T-helper 17 cell (primary cell): ENCODE results near the gene MTARC2. TPM values are rescaled to one million over a fixed set of nuclear protein-coding genes. Genes with fewer than 3 reads are reported as not detected.
A peak's percentile ranks its signal among the peaks of the same experiment; 100 is the strongest.
"Not testable (repeated sequence)": the region's sequence is repeated elsewhere in the genome, so short reads cannot be mapped to it uniquely, and the experiment has no call there.

ENCODE experiments used
- ATAC-seq: fragments of 150-1000 bp; cut with Tn5 transposase; 2 replicates; pipeline ENCODE4 v1.10.0; 2021; ENCODE audit warnings: mild to moderate bottlenecking, moderate library complexity
- DNase-seq, 3 donors: peaks; one replicate each; pipeline versions ENCODE4 v3.0.0 to v3.0.0-alpha.2; 2020 to 2021
- H3K9me3 ChIP-seq: one replicate; pipeline ENCODE4 v1.7.0; 2013; ENCODE audit warnings: low read length, mild to moderate bottlenecking; ENCODE audit not compliant: control insufficient read depth, poor library complexity, severe bottlenecking
- H3K27ac Mint-ChIP-seq: one replicate; pipeline ENCODE4 v1.8.0; 2022; ENCODE audit warnings: mild to moderate bottlenecking, moderate library complexity, mixed read lengths
- H3K27me3 Mint-ChIP-seq: one replicate; pipeline ENCODE4 v1.8.0; 2022; ENCODE audit warnings: mixed read lengths
- H3K36me3 Mint-ChIP-seq: one replicate; pipeline ENCODE4 v1.8.0; 2022; ENCODE audit warnings: low read depth, mixed read lengths
- H3K4me1 Mint-ChIP-seq: one replicate; pipeline ENCODE4 v1.8.0; 2022; ENCODE audit warnings: mild to moderate bottlenecking, mixed read lengths
- H3K4me3 Mint-ChIP-seq: one replicate; pipeline ENCODE4 v1.8.0; 2022; ENCODE audit warnings: mild to moderate bottlenecking, moderate library complexity, mixed read lengths
- total RNA-seq, 4 donors: library from RNA in 2 of 4; stranded (reverse) in 2 of 4; gene quantifications; one replicate each; pipeline ENCODE4 v1.2.3 and lab custom pipeline; 2022 to 2026

MTARC2 gene
- total RNA-seq, 2 donors from 2014 or later: 0.72 TPM; not detected in 1

GRCh38 chr1:220711056-220711809, 36.9 kb upstream of the MTARC2 start:
- peak; percentile 62 for ATAC-seq
- Mint-ChIP-seq H3K4me1 (peaks cover 6% of the 10 kb centered on the region), H3K27me3 (peaks cover 5% of the 10 kb centered on the region), H3K36me3 (no peaks in the 10 kb centered on the region), H3K27ac (no peak overlapping the region), H3K4me3 (no peak overlapping the region)
- DNase-seq: no peak
- no peaks in the 10 kb centered on the region for H3K9me3 ChIP-seq

GRCh38 chr1:220715986-220716385, 32.1 kb upstream of the MTARC2 start:
- H3K9me3 ChIP-seq, DNase-seq, ATAC-seq, H3K4me3 Mint-ChIP-seq, H3K27ac Mint-ChIP-seq, H3K36me3 Mint-ChIP-seq, H3K4me1 Mint-ChIP-seq: not testable (repeated sequence)
- H3K27me3 Mint-ChIP-seq: peaks cover 18% of the 10 kb centered on the region

GRCh38 chr1:220717800-220718640, 30.1 kb upstream of the MTARC2 start:
- no peak overlapping the region for H3K4me3 Mint-ChIP-seq
- H3K27ac Mint-ChIP-seq: no peak overlapping the region
- no peaks in the 10 kb centered on the region for H3K36me3 Mint-ChIP-seq
- peaks cover 18% of the 10 kb centered on the region for H3K27me3 Mint-ChIP-seq
- ATAC-seq (no peak), DNase-seq (no peak)
- no peaks in the 10 kb centered on the region for H3K9me3 ChIP-seq
- H3K4me1 Mint-ChIP-seq: no peaks in the 10 kb centered on the region

- not testable (repeated sequence) for H3K4me3 Mint-ChIP-seq, H3K4me1 Mint-ChIP-seq, DNase-seq, H3K9me3 ChIP-seq, H3K36me3 Mint-ChIP-seq, ATAC-seq, H3K27ac Mint-ChIP-seq
- peaks cover 18% of the 10 kb centered on the region for H3K27me3 Mint-ChIP-seq
These were observed 26.9 kb upstream of the MTARC2 start for GRCh38 chr1:220721266-220721665.

GRCh38 chr1:220726634-220727033, 21.5 kb upstream of the MTARC2 start:
- no peaks in the 10 kb centered on the region for H3K9me3 ChIP-seq
- DNase-seq: no peak
- ATAC-seq: no peak
- no peak overlapping the region for H3K27ac Mint-ChIP-seq
- no peaks in the 10 kb centered on the region for H3K36me3 Mint-ChIP-seq
- H3K27me3 Mint-ChIP-seq: peaks cover 7% of the 10 kb centered on the region
- H3K4me1 Mint-ChIP-seq: peaks cover 2% of the 10 kb centered on the region
- H3K4me3 Mint-ChIP-seq: no peak overlapping the region

- H3K9me3 ChIP-seq: no peaks in the 10 kb centered on the region
- DNase-seq (no peak), ATAC-seq (no peak)
- Mint-ChIP-seq H3K4me1 (peaks cover 10% of the 10 kb centered on the region), H3K27ac (no peak overlapping the region), H3K4me3 (no peak overlapping the region), H3K27me3 (peaks cover 7% of the 10 kb centered on the region), H3K36me3 (no peaks in the 10 kb centered on the region)
These were observed 20.6 kb upstream of the MTARC2 start for GRCh38 chr1:220727519-220727918.

GRCh38 chr1:220730486-220730885, 17.6 kb upstream of the MTARC2 start:
- H3K9me3 ChIP-seq: no peaks in the 10 kb centered on the region
- no peak overlapping the region for H3K4me3 Mint-ChIP-seq
- no peaks in the 10 kb centered on the region for H3K36me3 Mint-ChIP-seq
- H3K27me3 Mint-ChIP-seq: peaks cover 7% of the 10 kb centered on the region
- peaks cover 23% of the 10 kb centered on the region for H3K4me1 Mint-ChIP-seq
- ATAC-seq: no peak
- H3K27ac Mint-ChIP-seq: no peak overlapping the region
- no peak for DNase-seq

- ATAC-seq (no peak), DNase-seq (no peak)
- Mint-ChIP-seq H3K4me3 (no peak overlapping the region), H3K36me3 (peaks cover 3% of the 10 kb centered on the region), H3K27ac (peak overlapping the region; percentile 1), H3K27me3 (peaks cover 7% of the 10 kb centered on the region), H3K4me1 (peaks cover 23% of the 10 kb centered on the region)
- no peaks in the 10 kb centered on the region for H3K9me3 ChIP-seq
These were observed 16.0 kb upstream of the MTARC2 start for GRCh38 chr1:220732137-220732536.

GRCh38 chr1:220732621-220733020, 15.5 kb upstream of the MTARC2 start:
- Mint-ChIP-seq H3K36me3 (peaks cover 3% of the 10 kb centered on the region), H3K4me3 (peak overlapping the region; percentile 33), H3K27me3 (peaks cover 4% of the 10 kb centered on the region), H3K4me1 (peaks cover 23% of the 10 kb centered on the region), H3K27ac (peak overlapping the region; percentile 1)
- H3K9me3 ChIP-seq: no peaks in the 10 kb centered on the region
- ATAC-seq (no peak), DNase-seq (no peak)

GRCh38 chr1:220733086-220733601, 15.0 kb upstream of the MTARC2 start:
- peak; percentile 49 to 72 (median 60) for DNase-seq
- peak overlapping the region; percentile 33 for H3K4me3 Mint-ChIP-seq
- H3K27ac Mint-ChIP-seq: no peak overlapping the region
- peaks cover 23% of the 10 kb centered on the region for H3K4me1 Mint-ChIP-seq
- H3K36me3 Mint-ChIP-seq: peaks cover 3% of the 10 kb centered on the region
- ATAC-seq: peak; percentile 96
- H3K27me3 Mint-ChIP-seq: peaks cover 4% of the 10 kb centered on the region
- H3K9me3 ChIP-seq: no peaks in the 10 kb centered on the region

- Mint-ChIP-seq H3K4me3 (peak overlapping the region; percentile 36), H3K27ac (no peak overlapping the region), H3K36me3 (peaks cover 3% of the 10 kb centered on the region), H3K4me1 (peaks cover 23% of the 10 kb centered on the region), H3K27me3 (peaks cover 7% of the 10 kb centered on the region)
- ATAC-seq: no peak
- DNase-seq: no peak
- no peaks in the 10 kb centered on the region for H3K9me3 ChIP-seq
These were observed 13.4 kb upstream of the MTARC2 start for GRCh38 chr1:220734571-220735326.

GRCh38 chr1:220736283-220736682, 11.8 kb upstream of the MTARC2 start:
- not testable (repeated sequence) for H3K36me3 Mint-ChIP-seq, DNase-seq, H3K27ac Mint-ChIP-seq, H3K9me3 ChIP-seq, ATAC-seq, H3K4me3 Mint-ChIP-seq
- Mint-ChIP-seq H3K27me3 (peaks cover 22% of the 10 kb centered on the region), H3K4me1 (peaks cover 23% of the 10 kb centered on the region)

GRCh38 chr1:220741349-220741748, 6.8 kb upstream of the MTARC2 start:
- Mint-ChIP-seq H3K4me3 (no peak overlapping the region), H3K27ac (no peak overlapping the region), H3K27me3 (peaks cover 57% of the 10 kb centered on the region), H3K4me1 (no peaks in the 10 kb centered on the region), H3K36me3 (peaks cover 3% of the 10 kb centered on the region)
- ATAC-seq (no peak), DNase-seq (no peak)
- no peaks in the 10 kb centered on the region for H3K9me3 ChIP-seq
